SK-N-DZ (cell line): ENCODE results near the gene WDR27.
"Not testable (repeated sequence)": the region's sequence is repeated elsewhere in the genome, so short reads cannot be mapped to it uniquely, and the experiment has no call there.

ENCODE experiments used
- DNase-seq: peaks from one replicate; pipeline ENCODE4 v3.0.0-alpha.2; 2015; ENCODE audit warnings: low spot score

Gene WDR27

DNA sequence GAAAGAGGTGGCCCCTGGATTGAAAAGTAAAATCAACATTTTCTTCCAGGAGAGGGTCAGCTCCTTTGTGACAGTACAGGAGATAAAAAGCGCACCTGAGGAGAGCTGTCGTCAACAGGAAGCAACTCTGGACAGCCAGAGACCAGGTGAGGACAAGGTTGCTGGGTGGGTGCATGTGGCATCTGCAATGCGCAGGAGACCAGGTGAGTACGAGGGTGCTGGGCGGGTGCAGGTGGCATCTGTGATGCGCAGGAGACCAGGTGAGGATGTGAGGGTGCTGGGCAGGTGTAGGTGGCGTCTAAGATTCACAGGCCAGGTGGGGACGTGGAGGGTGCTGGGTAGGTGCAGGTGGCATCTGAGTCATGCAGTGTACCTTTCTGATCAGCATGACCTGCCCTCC lies 38.4 kb downstream of the WDR27 start:
- no peak for DNase-seq

GRCh38 chr6:169661391-169661756 lies 40.5 kb downstream of the WDR27 start:
- DNase-seq = no peak

- DNase-seq = no peak
These were observed 41.0 kb downstream of the WDR27 start for GRCh38 chr6:169660751-169661390.

GRCh38 chr6:169659820-169660610 lies 41.8 kb downstream of the WDR27 start:
- no peak for DNase-seq

- no peak for DNase-seq
These were observed 44.6 kb downstream of the WDR27 start for GRCh38 chr6:169657284-169657610.

GRCh38 chr6:169656546-169657283 lies 45.1 kb downstream of the WDR27 start:
- DNase-seq = no peak

GRCh38 chr6:169654598-169655391 lies 47.0 kb downstream of the WDR27 start:
- no peak for DNase-seq

- DNase-seq = no peak
These were observed 48.1 kb downstream of the WDR27 start for GRCh38 chr6:169653691-169654090.

GRCh38 chr6:169652896-169653295 lies 48.9 kb downstream of the WDR27 start:
- no peak for DNase-seq

DNA sequence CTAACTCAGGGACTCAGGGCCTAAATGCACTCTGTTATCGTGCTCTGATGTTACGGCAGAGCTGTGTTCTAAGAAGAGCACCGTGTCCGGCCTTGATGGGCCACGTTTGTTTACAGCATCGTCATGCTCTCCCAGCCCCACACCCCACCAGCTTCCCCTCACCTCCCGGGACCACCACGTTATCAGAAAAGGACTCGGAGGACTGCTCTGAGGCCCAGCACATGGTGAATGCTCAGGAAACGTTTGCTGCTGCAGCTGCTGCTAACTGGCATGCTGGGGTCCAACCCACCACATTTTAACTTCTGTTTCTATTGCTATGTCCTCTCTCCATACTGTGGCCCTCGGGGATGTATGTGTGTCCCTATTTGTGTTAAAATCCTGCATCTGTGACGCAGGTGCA lies 50.3 kb downstream of the WDR27 start:
- no peak for DNase-seq

GRCh38 chr6:169650959-169651292 lies 50.9 kb downstream of the WDR27 start:
- DNase-seq = no peak

GRCh38 chr6:169650241-169650958 lies 51.4 kb downstream of the WDR27 start:
- DNase-seq = no peak

- no peak for DNase-seq
These were observed 53.2 kb downstream of the WDR27 start for GRCh38 chr6:169648617-169649016.

DNA sequence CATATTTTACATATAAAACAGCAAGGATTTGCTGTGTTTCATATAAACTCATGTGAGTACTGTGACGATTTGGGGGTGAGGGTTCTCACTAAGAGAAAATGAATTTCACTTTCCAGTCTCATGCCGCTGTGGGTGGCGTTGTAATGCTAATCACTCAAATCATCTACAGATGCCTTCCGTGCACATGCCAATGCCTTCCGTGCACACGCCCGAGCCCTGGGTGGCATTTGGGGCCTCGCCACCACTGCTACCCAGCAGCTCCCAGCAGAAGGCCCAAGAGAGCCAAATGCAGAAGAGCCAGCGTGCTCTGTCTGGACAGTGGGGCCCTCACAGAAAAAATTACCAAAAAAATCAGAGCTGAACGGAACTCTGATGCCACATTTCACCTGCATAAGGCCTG lies 53.7 kb downstream of the WDR27 start:
- no peak for DNase-seq

DNA sequence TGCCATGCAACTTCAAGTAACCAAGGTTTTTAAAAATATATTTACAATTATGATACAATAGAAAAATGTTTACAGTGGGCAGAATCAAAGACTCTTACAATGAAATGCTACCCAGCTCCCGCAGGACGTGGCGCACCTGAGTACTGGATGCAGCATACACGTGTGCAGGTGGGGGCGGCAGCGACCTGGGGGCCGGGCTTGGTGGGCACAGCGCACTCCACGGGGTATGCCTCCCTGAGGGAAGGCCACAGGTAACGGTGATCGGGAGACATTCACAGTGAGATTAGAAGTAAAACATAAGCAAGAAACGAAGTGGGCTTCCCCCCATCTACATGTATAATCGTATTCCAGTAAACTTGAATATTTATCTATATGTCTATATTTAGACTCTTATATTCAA lies 54.2 kb downstream of the WDR27 start:
- DNase-seq = no peak

DNA sequence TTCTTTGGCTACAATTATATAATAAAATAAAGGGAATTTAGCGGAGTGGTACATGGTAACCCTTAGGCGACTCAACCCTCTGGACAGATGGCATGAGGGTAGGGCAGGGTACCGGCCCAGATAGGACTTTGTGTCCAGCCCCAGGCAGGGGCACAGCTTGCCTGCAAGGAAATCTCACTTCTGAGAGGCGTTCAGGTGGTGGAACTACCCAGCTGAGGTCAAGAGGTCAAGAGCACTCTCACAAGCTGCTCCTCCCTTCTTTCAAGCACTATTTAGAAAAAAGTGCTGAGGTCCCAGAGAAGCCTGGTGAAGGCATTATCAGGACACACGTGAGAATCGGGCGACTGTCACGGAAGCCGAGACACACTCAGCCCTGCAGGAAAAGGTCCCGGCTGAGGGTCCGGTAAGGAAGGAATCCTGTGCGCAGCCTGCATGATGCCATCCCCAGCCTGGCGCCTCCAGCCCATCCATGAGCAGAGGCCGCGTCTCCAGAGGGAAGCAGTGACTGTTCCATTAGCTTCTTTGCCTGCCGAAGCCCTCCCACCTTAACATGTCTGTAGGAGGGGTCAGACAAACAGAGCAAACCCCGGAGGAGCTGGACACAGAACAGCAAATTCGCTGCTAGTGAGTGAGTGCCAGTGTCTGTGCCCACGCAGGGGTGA lies 54.8 kb downstream of the WDR27 start:
- no peak for DNase-seq

DNA sequence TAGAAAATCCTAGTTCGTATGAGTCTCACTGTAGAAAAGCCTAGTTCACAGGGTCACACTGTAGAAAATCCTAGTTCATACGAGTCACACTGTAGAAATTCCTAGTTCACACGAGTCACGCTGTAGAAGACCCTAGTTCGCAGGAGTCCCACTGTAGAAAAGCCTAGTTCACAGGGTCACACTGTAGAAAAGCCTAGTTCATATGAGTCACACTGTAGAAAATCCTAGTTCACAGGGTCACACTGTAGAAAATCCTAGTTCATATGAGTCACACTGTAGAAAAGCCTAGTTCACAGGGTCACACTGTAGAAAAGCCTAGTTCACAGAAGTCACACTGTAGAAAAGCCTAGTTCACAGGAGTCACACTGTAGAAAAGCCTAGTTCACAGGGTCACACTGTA lies 56.4 kb downstream of the WDR27 start:
- not testable (repeated sequence) for DNase-seq

DNA sequence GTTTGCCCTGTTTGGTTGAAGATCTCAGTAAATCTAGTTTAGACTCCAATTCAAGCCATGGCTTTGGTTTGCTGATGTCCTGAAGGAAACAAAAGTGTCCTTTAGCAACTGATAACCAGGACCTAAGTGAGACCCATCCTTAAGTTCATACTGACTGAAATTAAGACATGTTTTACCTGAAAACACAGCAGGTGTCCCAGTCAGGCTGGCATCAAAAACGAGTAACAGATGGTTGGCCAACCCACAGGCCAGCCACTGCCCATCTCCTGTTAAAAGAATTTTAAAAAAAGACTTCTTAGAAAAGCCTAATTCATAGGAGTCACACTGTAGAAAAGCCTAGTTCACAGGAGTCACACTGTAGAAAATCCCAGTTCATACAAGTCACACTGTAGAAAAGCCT lies 58.3 kb downstream of the WDR27 start:
- DNase-seq = no peak

GRCh38 chr6:169642455-169642854 lies 59.4 kb downstream of the WDR27 start:
- DNase-seq = no peak

- DNase-seq = no peak
These were observed 60.3 kb downstream of the WDR27 start for GRCh38 chr6:169641461-169642085.
